Brain microvascular endothelial cell (primary cell): Measurements from ENCODE around the gene PCDH17.

ENCODE experiments used
- DNase-seq: peaks from one replicate; pipeline ENCODE4 v3.0.0-alpha.2; 2020
- H3K27ac ChIP-seq: fragments of 250-450 bp; sonication (Bioruptor Pico); 2 replicates; pipeline ENCODE4 v1.5.1; 2020; ENCODE audit warnings: mild to moderate bottlenecking, moderate library complexity
- H3K27me3 ChIP-seq: fragments of 250-450 bp; sonication (Bioruptor Pico); replicated peaks from 2 replicates; pipeline ENCODE4 v1.5.1; 2020; ENCODE audit warnings: mild to moderate bottlenecking
- H3K36me3 ChIP-seq: fragments of 250-450 bp; sonication (Bioruptor Pico); replicated peaks from 2 replicates; pipeline ENCODE4 v1.5.1; 2020; ENCODE audit warnings: mild to moderate bottlenecking
- H3K4me3 ChIP-seq: 2 replicates; pipeline ENCODE4 v1.5.1; 2011; ENCODE audit warnings: low read depth, mild to moderate bottlenecking, control low read depth, low read length, moderate library complexity
- in situ Hi-C: cut with HindIII; loops from 2 replicates; pipeline ENCODE4 v1.10.0; 2017; ENCODE audit warnings: low sequenced_read_pairs, low pct_ligation_motif_present
- TF ChIP-seq, protein P1 (sequence below): IDR thresholded peaks from 2 replicates; pipeline ENCODE4 v1.5.1; 2011; ENCODE audit warnings: low read depth, mild to moderate bottlenecking, moderate library complexity, low read length, control low read depth, inconsistent platforms; ENCODE audit errors: missing control alignments

The PCDH17 gene

GRCh38 chr13:57634839-57635165 lies 3.3 kb downstream of the PCDH17 start:
- TF ChIP-seq, protein P1, sequence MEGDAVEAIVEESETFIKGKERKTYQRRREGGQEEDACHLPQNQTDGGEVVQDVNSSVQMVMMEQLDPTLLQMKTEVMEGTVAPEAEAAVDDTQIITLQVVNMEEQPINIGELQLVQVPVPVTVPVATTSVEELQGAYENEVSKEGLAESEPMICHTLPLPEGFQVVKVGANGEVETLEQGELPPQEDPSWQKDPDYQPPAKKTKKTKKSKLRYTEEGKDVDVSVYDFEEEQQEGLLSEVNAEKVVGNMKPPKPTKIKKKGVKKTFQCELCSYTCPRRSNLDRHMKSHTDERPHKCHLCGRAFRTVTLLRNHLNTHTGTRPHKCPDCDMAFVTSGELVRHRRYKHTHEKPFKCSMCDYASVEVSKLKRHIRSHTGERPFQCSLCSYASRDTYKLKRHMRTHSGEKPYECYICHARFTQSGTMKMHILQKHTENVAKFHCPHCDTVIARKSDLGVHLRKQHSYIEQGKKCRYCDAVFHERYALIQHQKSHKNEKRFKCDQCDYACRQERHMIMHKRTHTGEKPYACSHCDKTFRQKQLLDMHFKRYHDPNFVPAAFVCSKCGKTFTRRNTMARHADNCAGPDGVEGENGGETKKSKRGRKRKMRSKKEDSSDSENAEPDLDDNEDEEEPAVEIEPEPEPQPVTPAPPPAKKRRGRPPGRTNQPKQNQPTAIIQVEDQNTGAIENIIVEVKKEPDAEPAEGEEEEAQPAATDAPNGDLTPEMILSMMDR = no peak
- Histone ChIP-seq H3K27me3 (peaks cover 35% of the 10 kb centered on the region), H3K27ac (no peak overlapping the region), H3K4me3 (no peak overlapping the region), H3K36me3 (no peaks in the 10 kb centered on the region)
- in situ Hi-C loops = no loop called here
- DNase-seq = no peak

DNA sequence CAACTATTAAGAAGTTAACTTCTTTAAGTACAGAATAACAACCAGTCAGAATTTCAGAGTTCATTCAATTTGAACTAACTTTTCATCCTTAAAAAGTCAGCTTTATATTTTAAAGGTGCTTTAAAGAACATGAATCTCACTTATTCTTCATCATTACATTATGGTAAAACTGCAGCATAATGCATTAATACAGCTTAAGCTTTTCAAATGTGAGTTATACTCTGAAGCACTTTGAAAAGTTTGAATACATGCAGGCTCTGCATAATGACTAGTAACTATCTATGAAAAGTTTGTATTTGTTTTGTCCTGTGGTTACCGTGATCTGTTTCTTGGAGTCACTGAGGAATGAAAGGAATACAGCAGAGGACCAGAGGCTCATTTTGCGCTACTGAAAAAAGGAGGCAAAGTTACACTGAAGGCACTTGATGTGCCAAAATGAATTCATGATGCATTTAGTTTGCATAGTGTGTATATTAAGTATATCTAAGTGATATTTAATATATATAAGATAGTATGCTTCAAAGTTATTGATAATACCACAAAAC lies 4.1 kb downstream of the PCDH17 start:
- Histone ChIP-seq H3K4me3 (no peak overlapping the region), H3K36me3 (no peaks in the 10 kb centered on the region), H3K27ac (no peak overlapping the region), H3K27me3 (peaks cover 31% of the 10 kb centered on the region)
- TF ChIP-seq, protein P1 = no peak
- in situ Hi-C loops = no loop called here
- no peak for DNase-seq

- TF ChIP-seq, protein P1 = no peak
- Histone ChIP-seq H3K36me3 (no peaks in the 10 kb centered on the region), H3K27ac (no peak overlapping the region), H3K27me3 (peaks cover 27% of the 10 kb centered on the region), H3K4me3 (no peak overlapping the region)
- in situ Hi-C loops = no loop called here
- no peak for DNase-seq
Measured at GRCh38 chr13:57636816-57637215, 5.3 kb downstream of the PCDH17 start.

DNA sequence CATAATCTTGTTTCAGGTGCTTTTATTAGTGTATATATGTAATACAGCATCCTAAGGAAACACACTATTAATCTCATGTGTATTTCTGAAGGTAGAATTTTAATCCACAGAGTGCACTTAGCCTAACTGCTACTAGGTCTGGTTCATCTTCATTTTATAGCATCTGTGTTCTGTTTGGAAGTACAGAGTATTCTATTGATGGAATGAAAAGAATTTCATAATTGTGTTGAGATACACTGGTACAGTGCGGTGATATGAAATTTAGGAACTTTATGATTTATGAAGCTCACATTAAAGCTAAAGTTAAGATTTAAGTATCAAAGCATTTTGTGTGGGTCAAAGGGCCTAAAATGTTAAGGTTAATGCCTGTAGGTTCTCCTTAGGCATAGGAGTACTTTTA lies 6.0 kb downstream of the PCDH17 start:
- in situ Hi-C loops = no loop called here
- no peak for DNase-seq
- H3K27me3 ChIP-seq = peaks cover 20% of the 10 kb centered on the region
- no peak overlapping the region for H3K27ac ChIP-seq
- no peaks in the 10 kb centered on the region for H3K36me3 ChIP-seq
- TF ChIP-seq, protein P1 = no peak
- no peak overlapping the region for H3K4me3 ChIP-seq

DNA sequence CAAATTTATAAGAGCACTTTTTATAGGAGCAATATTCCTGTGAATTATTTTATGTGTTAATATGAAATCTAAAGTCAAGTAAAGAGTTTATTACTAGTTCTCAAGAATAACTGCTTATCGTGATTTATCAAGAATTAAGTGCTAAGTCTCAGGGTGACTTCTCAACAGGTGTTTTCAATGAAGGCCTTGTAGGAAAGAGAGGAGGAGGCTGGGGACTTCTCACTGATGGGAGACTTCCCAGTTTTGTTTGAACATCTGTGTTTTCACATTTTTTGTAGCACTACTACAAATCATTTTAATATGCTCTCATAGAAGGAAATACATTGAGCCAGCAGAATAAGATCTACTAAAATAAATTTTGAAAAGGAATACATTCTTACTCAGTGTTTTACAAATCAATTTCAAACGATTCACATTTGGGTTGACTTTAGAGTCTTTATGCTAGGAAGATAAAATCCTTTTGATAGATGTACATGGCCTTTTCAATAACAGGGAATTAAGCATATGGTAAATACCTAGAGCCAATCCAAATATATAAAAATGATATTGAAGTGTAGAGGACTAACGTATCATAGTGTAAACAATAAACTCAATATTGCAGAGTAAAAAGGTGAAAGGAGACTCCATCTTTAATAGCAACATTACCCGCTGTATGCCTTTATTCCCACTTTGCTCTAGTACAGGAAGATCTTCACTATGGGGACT lies 6.8 kb downstream of the PCDH17 start:
- no peak for DNase-seq
- Histone ChIP-seq H3K27ac (no peak overlapping the region), H3K4me3 (no peak overlapping the region), H3K27me3 (peaks cover 12% of the 10 kb centered on the region), H3K36me3 (no peaks in the 10 kb centered on the region)
- in situ Hi-C loops = no loop called here
- TF ChIP-seq, protein P1 = no peak

- H3K27me3 ChIP-seq = no peaks in the 10 kb centered on the region
- DNase-seq = no peak
- H3K36me3 ChIP-seq = no peaks in the 10 kb centered on the region
- in situ Hi-C loops = no loop called here
- H3K27ac ChIP-seq = no peak overlapping the region
- TF ChIP-seq, protein P1 = no peak
- no peak overlapping the region for H3K4me3 ChIP-seq
Measured at GRCh38 chr13:57640607-57641006, 9.1 kb downstream of the PCDH17 start.
